Gastroesophageal sphincter (tissue), 3 donors: ENCODE data around the gene FAHD2B.
"Not testable (repeated sequence)": the region's sequence is repeated elsewhere in the genome, so short reads cannot be mapped to it uniquely, and the experiment has no call there.

Source experiments
- EP300 ChIP-seq: sonication (generic); formaldehyde crosslinking; IDR thresholded peaks from one replicate; pipeline ENCODE4 v1.6.1; 2017; ENCODE audit warnings: antibody characterized with exemption, mild to moderate bottlenecking
- POLR2A ChIP-seq, 2 donors: fragments of 450-650 bp; IDR thresholded peaks; one replicate each; pipeline ENCODE4 v1.6.1; 2017; ENCODE audit warnings: antibody characterized with exemption in 2 of 2, mild to moderate bottlenecking in 2 of 2, moderate library complexity in 1 of 2
- POLR2AphosphoS5 ChIP-seq: sonication (generic); formaldehyde crosslinking; IDR thresholded peaks from one replicate; pipeline ENCODE4 v1.6.1; 2017; ENCODE audit warnings: antibody characterized with exemption
- TF ChIP-seq, protein P1 (sequence below), 4 experiments: fragments of 200-600 bp in 2 of 4; fragments of 450-650 bp in 2 of 4; sonication (generic) in 1 of 4; IDR thresholded peaks; one replicate each; pipeline ENCODE4 v1.5.1; 2017 to 2019; ENCODE audit warnings: antibody characterized with exemption in 4 of 4, mild to moderate bottlenecking in 2 of 4, moderate library complexity in 2 of 4

DNA sequence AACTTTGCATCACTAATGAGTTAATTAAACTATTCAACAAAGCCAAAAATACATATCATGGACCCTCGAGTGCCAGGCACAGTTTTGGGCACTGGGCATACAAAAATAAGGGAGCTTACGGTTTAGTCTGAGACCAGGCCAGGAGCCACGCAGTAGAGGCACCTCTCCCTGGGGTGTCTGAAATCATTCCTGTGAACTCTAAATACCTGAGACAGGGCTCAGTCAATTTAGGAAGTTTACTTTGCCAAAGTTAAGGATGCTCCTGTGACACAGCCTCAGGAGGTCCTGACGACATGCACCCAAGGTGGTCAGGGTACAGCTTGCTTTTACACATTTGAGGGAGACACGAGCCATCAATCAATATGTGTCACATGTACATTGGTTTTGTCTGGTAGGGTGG, 28.7 kb downstream of the FAHD2B start:
- TF ChIP-seq, protein P1, sequence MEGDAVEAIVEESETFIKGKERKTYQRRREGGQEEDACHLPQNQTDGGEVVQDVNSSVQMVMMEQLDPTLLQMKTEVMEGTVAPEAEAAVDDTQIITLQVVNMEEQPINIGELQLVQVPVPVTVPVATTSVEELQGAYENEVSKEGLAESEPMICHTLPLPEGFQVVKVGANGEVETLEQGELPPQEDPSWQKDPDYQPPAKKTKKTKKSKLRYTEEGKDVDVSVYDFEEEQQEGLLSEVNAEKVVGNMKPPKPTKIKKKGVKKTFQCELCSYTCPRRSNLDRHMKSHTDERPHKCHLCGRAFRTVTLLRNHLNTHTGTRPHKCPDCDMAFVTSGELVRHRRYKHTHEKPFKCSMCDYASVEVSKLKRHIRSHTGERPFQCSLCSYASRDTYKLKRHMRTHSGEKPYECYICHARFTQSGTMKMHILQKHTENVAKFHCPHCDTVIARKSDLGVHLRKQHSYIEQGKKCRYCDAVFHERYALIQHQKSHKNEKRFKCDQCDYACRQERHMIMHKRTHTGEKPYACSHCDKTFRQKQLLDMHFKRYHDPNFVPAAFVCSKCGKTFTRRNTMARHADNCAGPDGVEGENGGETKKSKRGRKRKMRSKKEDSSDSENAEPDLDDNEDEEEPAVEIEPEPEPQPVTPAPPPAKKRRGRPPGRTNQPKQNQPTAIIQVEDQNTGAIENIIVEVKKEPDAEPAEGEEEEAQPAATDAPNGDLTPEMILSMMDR (IDR thresholded peaks at IDR 0.05), result not testable (repeated sequence)
- not testable (repeated sequence) for TF ChIP-seq EP300; POLR2A (IDR thresholded peaks at IDR 0.05); POLR2AphosphoS5
